HK-2 (cell line): ENCODE results near the gene SETMAR.
A peak's percentile ranks its signal among the peaks of the same experiment; 100 is the strongest.
"Not testable (repeated sequence)": the region's sequence is repeated elsewhere in the genome, so short reads cannot be mapped to it uniquely, and the experiment has no call there.

Experiments used
- DNase-seq: peaks from one replicate; pipeline ENCODE4 v3.0.0-alpha.2; 2018; ENCODE audit not compliant: unreplicated experiment

SETMAR gene

DNA sequence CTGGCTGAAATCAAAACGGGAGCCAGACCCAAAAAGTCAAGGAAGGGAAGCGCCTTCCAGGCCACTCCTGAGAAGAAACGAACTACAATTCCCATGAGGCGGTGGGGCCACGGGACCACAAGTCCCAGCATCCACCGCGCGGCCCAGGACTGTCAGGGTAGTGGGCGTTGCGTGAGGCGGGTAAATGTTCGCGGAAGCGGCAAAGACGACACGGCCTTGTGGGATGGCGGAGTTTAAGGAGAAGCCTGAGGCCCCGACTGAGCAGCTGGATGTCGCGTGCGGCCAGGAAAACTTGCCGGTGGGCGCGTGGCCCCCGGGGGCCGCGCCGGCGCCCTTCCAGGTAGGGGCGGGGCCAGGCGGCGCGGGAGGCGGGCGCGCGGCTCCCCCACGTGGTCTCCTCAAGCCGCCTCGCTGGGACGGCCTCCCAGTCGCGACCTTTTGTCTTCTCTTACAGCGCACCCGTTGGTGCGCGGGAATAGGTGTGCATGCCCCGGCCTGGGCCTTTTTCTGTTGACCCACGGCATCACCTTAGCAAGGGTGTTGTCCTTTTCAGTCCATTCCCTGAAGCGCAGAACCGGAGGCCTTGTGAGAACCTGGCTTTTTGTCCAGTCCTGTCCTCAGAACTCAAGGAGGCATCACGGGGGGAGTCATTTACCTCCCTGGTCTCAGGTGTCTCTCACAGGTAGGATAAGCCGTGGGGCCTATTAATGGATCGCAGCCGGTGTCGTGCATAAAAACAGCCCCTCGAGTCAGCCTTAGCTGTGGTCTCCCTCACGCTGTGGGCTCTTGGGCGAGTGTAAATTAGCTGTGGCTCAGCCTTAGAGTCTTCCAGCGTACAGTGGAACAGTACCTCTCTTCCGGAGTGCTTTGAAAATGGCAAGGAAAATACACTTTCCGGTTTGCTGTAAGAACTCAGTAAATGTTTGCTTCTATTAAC lies at the start of gene SETMAR:
Gene SETMAR (plus strand): TSS at position 183 of the 937 bp plus-strand sequence. CDS start 2 bp downstream, at position 185.
- DNase-seq = peak; percentile 77

DNA sequence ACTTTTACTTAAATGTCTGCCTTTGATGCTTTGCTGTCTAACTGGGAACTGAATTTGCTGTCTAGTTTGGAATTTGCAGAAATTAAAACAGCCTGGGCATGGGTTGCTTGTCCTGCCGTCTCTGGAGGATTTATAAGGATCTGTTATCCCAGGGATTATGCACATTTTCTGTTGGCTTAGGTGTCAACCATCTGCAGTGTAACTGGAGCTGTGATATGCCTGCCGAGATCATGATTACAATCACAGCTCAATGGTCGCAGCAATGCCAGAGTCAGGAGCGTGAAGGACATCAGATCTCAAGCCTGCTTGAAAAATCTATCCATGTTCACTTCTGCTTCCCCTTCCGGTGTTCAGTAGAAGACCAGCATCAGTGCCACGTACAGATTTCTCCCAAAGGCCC lies 41.8 kb upstream of the SETMAR start:
- DNase-seq = no peak

DNA sequence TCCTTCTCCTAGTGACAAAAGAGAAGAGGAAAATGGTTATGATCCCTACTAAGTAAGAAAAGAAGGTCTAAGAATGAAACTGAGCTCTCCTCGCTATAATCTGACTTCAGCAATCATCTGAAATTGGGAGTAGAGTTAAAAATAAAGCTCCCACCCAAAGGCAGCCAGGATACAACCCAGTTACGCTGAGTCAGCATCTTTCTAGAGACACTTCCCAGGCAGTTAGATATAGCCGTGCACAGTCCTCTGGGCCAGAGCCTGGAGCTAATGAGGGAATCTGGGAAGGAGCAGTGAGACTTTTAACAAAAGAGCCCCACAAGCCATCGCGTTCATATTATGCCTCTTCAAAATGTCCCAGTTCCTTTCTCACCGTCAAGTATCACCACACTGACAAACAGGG lies 39.1 kb upstream of the SETMAR start:
- DNase-seq = no peak

DNA sequence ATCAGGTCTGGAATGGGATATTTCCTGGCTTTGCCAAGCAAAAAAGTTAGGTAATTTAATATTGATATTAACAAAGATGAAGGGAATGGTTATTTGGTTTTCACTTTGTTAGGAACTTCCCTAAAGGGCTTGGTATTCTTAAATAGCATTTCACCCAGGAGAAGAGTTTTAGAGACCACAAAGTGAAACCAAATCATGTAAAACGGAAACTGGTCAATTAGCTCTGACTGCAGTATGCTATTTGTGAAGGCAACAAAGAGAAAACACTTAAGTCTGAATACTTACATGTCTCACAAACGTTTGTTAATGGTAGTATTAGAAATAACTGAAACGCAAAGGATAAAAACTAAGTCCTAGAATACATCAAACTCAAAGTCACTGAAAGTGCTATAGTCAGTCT lies 32.4 kb upstream of the SETMAR start:
- no peak for DNase-seq

DNA sequence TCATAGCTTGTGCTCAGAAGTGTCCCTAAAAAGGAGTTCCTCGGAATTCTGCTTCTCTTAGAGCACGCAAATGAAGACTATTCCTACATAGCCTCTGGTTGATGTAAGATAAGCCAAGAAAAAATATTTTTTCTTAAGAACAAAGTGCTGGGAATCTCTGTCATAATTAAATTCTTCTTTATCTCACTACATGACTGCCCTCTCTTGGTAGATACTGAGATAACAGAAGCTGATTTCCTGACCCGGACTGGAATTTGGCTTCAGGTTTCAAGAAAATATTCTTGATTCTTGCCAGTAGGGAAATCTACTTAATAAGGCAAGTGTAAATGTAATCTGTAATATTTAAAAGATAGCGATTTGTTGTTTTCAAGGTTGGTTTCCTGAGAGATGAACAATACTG lies 31.3 kb upstream of the SETMAR start:
- DNase-seq = no peak

DNA sequence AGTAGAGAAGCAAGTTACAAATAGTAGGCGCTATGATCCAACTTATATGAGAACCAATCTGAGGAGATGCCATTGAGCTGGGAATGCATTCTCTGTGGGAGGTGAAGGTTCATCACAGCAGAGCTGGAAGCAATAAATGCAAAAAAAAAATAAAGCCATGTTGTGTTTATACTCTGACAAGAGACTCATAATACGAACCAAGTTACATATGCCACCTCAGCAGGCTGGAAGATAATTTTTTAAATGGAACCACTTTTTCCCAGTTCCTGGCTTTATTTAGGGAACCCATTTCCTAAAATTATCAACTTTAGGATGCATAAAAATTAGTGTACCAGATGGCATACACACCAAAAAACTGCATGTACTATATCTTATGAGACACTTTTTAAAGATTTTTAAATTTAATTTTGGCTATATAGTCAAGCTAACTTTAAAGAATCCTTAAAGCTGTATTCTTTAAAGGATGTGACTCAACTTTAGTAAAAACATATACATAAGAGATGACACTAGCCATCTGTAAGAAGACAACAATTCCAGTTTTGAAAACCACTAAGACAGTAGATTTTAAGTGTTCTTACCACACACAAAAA lies 23.6 kb upstream of the SETMAR start:
- DNase-seq = no peak

DNA sequence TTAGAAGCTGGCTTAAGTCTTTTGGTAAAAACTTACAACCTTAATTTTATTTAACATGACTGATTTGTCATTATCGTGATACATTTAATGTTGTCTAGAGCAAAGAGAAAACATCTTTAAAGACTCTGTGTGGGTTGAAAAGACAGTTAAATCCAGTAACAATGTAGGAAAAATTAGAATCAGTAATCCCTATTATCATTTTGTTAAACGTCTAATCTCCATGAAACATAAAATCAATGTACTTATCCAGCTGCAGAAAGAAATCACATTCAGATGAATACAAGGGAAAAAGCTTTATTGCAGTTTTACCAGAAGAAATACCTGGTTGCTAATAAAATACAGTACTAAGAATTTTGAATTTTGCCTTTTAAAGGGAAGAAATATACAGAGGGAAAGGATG lies 21.2 kb upstream of the SETMAR start:
- DNase-seq = no peak

DNA sequence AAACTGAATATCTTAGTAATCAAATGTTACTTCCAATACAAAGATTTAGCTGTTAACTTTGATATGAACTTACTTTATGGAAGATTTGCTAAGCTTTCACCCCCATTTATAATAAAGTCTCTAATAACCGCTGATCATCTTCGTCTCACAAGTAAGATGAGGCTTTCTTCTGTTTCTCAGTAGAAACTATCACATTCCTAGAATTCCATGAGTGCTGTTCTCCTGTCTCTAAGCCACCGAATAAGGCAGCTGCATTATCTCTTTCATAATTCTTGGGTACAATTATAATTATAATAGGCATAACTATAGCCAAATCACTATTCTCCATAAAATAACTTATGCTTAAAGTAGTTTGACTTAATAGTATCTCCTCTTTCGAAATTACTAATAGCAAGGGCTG lies 18.3 kb upstream of the SETMAR start:
- DNase-seq = no peak

DNA sequence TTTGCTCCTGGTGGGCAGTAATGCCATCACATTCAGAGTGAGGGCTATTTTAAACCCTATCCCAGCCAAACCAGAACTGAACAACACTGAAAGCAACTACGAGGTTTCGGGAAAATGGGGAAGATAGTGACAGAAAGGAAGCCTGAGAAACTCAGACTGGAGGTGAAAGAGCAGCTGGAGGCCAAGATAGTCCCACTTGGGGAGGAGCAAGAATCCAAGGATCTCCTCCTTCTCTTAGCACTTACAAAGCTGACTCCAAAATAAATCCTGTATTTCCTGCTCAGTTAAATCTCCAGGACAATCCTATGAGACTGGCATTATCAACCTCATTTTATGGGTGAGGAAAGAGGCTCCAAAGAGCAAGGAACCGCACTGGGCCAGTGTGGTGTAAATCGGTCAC lies 14.1 kb upstream of the SETMAR start:
- DNase-seq = no peak

DNA sequence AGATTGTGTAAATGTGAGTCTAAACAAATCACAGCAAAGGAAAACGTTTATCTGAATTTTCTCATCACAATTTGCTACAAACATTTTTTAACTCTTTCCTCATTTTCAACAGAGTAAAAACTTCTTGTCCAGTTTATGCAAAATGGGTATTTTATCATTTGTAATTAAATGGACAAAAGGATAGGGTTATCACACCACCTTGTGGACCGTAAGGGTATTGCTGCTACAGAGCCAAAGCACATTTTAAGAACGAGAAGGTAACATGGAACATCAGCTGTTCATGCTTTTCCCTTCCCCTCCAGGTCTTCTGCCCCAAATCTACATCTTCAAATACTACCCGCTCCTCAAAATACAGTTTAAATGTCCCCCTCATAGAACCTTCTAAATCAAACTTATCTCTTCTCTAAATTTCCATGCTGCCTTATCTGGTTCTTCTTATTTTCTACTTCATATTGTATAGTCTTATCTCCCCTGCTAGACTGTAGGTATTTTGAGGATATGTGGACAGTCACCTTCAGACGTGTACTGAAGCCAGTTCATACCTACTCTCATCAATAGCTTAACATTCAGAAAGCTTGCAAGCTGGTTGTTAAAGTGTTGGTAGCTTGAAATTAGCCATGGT lies 12.8 kb upstream of the SETMAR start:
- DNase-seq = no peak

DNA sequence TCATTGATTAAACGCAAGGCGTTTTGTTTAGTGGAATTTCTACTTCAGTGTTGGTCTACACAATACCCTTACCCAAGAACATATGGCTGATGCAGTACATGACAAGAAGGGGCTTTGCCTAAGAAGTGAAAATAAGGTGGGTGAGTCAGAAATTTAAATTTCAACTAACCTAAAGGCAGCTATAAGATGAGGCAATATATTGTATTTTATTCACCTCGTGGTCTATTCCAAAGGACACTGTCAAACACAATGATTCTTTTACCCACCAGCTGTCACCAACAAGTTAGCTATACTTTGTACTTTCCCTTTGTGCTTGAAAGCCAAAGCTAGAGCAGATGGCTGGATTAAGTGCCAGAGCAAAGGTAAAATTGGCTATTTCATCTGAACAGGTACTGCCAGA lies 10.9 kb upstream of the SETMAR start:
- DNase-seq = no peak

DNA sequence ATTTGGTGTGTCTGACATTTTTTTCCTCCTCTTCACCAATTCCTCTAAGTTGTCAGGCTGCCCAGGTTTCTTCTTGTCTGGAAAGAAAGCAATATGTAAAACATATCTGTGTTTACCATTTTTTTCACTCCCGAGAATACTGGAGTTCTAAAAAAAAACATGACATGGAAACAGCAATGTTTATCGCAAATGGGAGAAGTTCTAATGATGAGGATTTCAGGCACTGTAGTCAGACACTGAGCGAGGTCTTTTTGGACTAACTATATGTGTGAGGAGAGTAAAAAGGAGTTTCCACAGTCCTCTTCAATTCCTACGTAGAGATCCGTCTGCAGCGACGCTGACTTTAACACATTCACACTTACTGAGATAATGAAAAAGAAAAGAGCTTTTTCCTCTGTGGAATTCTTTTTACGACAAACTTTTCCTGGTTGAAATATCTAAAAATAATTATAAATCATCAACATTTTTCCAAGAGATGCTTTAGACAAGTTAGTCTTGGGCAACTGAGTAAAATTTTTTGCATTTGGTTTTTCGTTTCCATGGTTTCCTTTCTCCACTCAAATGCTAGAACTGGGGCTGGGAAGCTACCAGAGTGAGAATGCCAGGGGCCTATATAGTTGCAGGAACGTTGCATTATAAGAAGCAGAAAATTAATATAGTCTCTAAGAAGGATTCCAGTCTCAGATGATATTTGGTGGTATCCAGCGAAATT lies 8.4 kb upstream of the SETMAR start:
- no peak for DNase-seq

DNA sequence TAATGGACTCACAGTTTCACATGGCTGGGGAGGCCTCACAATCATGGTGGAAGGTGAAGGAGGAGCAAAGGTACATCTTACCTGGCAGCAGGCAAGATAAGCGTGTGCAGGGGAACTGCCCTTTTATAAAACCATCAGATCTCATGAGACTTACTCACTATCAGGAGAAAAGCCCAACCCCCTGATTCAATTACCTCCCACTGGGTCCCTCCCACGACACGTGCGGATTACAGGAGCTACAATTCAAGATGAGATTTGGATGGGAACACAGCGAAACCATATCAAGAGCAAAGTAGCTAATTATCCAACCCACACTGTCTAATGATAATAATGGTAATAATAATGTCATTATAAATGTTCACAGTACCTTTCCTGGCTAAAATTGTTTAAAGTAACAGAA lies 6.7 kb upstream of the SETMAR start:
- not testable (repeated sequence) for DNase-seq

DNA sequence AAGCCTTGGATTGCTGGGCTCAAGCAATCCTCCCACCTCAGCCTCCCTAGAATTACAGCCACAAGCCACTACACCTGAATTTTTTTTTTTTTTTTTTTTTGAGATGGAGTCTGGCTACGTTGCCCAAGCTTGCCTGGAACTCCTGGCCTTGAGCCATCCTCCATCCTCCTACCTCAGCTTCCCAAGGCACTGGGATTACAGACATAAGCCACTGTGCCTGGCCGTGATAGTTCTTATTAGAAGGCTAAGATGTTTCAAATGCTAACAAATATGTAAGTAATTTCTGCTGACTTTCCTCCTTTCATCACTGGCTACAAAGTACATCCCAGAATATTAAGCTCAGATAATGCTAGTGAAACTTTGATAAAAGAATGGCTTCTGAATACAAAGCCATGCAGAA lies 5.7 kb upstream of the SETMAR start:
- no peak for DNase-seq

DNA sequence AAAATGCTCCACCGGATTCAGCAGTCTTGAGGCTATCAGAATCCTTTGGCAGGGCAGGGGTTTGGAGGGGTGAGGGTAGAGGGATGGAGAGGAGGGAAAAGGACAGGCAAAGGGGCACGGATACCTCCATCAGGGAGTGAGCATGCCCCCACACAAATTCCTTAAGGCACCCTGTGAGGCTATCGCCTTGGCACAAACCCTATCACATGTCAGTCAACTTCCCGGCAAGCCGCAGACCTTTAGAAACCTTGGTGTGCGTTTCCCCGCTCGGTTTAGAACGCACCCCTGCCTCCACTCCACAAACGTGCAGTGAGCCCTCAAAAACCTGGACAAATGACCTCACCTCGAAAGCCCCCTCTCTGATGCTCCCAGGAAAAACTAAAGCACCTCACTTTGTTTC lies 422 bp upstream of the SETMAR start:
- DNase-seq = no peak

DNA sequence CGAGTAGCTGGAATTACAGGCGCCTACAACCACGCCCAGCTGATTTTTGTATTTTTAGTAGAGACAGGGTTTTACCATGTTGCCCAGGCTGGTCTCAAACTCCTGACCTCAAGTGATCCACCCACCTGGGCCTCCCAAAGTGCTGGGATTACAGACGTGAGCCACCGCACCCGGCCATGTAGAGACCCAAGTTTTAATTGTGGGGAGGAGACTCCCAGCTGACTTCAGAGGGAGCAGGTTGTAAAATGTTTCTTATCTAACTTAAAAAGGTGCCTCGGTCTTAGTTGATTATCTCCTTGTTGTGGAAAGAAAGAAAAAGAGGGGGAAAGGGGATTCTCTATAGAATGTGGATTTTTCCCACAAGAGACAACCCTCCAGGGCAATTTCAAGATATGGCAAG lies 2.0 kb downstream of the SETMAR start:
- DNase-seq = not testable (repeated sequence)

DNA sequence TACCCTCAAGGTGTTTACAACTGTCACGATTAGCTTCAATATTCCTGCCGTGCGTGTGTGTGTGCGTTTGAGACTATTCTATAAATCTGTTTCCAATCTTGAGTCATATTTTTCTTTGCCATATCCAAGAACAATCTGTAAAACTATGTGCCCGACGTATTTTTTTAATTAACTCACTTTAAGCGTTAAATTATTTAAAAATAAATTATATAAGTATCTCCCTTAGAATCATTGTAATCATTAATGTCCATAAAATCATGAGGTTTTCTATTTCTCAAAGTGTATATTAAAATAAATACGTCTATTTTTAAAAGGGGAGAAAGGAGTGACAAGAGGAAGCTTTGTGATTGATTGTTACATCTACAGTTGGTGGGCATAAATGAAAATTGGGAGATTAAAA lies 2.9 kb downstream of the SETMAR start:
- DNase-seq = no peak

DNA sequence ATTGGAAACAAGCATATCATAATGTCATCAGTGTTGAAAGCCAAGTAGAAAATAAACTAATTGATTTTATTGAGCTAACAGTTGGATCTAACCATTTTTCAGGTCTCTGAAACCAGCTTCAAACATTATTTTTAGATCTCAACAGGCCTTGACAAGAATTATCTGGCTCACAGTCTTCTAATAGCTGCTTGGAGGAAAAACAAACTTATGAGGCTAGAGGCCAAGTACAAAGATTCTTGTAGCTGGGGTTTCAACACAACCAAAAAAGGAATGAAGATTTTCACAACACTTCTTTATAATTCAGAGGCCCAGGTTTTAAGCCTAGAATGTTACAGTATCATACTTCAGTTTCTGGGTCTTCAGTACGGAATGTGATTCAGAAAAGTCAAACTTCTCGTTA lies 3.7 kb downstream of the SETMAR start:
- no peak for DNase-seq

DNA sequence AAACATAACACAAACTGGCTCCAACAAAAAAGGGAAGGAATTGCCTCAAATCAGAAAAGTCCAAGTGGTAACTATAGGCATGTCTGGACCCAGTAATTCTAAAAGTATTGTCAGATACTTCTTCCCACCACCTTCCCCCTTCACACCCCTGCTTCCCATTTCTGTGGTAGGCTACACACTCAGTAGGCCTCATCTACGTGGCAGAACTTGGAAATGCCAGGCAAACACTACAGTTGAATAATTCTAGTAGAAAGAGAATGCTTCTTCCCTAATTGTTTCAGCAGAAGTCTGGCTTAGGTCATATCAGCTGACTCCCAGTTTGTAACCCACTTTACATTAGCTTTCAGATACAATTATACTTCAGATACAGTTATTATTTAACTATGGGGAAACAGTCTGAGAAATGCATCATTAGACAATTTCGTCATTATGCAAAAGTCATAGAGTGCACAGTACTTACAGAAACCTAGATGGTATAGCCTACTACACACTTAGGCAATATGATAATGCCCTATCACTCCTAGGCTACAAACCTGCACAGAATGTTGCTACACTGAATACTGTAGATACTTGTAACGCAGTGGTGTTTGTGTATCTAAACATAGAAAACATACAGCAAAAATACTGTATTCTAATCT lies 6.4 kb downstream of the SETMAR start:
- DNase-seq = no peak

DNA sequence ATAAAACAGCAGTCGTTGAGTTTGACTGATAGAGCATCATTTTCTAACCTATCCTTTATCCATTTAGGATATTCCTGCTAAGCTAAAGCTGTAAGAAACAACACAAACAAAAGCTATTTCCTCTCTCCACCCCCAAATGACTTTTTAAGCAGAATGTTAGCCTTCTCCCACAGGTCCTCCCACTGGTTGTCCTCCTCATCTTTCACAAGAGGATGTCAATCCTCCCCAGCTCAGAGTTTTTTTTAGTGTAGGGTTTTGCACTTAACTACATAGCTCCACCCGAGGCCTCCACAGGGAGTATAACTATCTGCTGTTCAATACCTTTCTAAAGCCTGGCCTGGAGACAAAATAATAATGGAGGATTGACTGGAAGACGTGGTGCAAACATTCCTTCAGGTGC lies 7.8 kb downstream of the SETMAR start:
- DNase-seq = no peak

DNA sequence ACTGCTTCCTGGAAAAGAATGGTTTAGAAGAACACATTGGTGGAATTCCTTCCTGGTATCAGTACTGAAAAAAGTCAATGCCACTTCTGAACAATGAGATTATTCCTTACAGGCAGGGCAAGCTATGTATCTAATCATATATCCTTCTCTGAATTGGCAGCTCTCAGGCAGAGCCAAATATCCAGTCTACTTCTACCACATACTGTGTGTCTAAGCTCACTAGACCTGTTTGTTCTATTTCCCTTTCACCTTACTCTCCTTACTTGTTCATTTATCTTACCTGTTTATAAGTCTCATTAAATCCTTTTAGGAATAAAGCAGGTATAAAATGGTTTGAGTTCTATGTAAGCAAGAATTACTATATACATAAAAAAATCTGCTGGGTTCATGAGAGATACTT lies 8.3 kb downstream of the SETMAR start:
- no peak for DNase-seq
